Activated CD4-positive, alpha-beta T cell treated with anti-CD3 and anti-CD28 coated beads, Interleukin-2, amount 50 U/mL, for 16 hours (primary cell): ENCODE results near the gene SLC4A2.
A peak's percentile ranks its signal among the peaks of the same experiment; 100 is the strongest.

ENCODE experiments used
- DNase-seq: peaks from one replicate; pipeline ENCODE4 v3.0.0-alpha.2; 2020

Gene SLC4A2

DNA sequence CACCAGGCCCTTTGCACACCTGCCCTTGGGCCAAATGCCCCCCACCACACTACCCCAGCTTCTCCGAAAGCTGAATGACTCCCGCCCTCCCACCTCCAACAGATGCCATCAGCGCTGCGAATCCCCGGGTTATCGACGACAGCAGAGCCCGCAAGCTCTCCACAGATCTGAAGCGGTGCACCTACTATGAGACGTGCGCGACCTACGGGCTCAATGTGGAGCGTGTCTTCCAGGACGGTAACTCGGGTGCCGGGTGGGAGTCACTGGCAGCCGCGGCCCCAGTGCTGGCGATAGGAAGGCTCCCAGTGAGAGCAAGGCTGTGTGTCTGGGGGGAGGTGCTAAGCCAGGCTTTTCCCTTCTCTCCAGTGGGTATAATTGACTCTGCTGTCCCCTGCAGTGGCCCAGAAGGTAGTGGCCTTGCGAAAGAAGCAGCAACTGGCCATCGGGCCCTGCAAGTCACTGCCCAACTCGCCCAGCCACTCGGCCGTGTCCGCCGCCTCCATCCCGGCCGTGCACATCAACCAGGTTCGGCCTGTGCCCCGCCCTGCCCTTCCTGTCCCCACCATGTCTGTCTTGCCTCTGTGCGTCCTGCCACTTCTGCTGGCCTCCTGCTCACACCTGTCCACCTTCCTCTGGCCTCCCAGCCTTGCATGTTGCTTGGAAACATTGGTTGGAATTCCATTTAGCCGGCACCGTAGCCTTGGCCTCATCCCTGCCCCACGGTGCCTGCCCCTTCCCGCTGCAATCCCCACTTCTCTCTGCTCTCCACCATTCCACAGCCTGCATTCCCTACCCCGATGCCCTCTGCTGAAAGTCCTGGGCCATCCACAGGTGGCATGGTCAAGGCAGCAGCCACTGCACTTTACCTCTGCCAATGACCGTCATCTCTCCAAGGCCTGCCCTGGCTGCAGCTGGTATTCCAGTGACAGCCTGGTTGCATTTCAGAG, 59.0 kb downstream of the SLC4A2 start:
- no peak for DNase-seq

DNA sequence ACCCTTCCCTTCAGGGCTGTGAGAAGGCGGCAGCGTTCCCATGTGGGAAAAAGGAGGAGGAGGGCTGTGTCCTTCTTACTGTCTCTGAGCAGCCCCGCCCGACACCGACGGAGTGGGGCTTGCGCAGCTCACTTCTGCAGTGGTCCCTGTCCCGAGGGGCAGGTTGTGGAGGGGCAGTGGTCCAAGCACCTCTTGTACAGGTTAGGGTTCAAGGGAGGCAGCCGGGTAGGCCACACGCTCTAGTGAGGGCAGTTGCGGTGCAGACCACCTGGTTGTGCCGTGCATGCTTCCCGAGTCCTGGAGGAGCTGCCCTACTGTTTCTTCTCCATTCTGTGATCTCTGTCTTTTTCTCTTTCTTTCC, 59.6 kb downstream of the SLC4A2 start:
- no peak for DNase-seq

DNA sequence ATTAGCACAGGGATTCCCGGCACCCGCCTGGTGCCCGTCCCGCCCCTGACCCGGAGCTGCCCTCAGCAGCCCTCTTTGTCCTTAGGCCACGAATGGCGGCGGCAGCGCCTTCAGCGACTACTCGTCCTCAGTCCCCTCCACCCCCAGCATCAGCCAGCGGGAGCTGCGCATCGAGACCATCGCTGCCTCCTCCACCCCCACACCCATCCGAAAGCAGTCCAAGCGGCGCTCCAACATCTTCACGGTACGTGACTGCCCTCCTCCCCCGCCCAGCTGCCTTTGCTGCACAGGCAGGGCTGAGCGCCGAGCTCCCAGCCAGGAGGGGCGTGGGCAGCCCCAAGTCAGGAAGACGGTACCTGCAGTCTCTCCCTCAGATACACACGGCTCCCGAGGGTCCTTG, 60.5 kb downstream of the SLC4A2 start:
- no peak for DNase-seq

DNA sequence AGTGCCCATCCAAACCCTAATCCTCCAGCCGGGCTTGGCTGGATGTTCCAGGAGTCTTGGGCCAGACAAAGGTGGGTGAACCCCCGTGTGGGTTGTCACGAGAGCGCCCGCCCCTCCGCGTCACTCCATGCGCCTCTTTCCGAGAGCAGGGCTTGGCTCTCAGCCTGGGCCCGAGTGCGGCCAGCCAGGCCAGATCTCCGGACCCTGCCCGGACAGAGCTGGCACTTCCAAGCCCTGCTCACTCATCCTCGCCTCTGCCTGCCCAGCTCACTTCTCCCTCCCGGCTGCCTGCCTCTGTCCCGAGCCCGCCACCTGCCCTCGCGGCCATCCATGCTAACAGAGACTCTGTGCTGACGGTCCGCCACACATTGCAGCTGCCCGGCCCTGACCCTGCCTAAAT, 61.5 kb downstream of the SLC4A2 start:
- DNase-seq: no peak

- DNase-seq: no peak
Measured at GRCh38 chr7:151121380-151122170, 62.2 kb downstream of the SLC4A2 start.

DNA sequence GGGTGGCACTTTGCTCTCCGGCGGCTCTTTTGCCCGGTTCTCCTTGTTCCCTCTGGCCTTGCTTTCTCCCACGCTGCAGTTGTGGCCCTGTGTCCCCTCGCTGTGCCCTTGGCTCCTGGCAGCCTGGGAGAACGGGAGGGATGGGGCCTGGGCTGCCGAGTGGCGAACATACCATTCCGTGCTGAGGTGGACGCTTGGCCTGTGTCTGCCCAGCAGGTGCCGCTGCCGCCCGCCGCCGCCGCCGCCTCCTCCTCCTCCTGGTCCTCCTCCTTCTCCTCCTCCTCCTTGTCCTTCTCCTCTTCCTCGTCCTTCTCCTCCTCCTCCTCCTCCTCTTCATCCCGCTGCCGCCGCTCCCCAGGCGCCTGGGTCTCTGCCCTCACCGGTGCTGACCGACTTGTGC, 62.9 kb downstream of the SLC4A2 start:
- no peak for DNase-seq

DNA sequence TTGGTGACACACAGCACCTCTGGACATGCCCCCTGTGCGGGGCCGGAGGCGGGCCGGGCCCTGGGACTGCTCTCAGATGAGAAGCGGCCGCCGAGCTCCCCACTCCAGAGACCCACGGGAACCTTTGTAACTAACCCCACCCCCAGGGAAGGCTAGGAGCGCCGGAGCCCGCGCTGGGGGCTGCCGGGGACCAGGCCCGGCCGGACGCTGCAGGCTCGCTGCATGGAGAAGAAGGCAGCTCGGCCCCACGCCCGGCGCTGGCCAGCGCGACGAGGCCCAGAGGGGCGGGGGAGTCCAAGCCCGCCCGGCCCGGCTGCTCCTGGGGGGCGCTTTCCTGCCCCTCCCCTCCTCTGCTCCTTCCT, 63.4 kb downstream of the SLC4A2 start:
- no peak for DNase-seq

GRCh38 chr7:151123158-151123821, 63.9 kb downstream of the SLC4A2 start:
- no peak for DNase-seq

DNA sequence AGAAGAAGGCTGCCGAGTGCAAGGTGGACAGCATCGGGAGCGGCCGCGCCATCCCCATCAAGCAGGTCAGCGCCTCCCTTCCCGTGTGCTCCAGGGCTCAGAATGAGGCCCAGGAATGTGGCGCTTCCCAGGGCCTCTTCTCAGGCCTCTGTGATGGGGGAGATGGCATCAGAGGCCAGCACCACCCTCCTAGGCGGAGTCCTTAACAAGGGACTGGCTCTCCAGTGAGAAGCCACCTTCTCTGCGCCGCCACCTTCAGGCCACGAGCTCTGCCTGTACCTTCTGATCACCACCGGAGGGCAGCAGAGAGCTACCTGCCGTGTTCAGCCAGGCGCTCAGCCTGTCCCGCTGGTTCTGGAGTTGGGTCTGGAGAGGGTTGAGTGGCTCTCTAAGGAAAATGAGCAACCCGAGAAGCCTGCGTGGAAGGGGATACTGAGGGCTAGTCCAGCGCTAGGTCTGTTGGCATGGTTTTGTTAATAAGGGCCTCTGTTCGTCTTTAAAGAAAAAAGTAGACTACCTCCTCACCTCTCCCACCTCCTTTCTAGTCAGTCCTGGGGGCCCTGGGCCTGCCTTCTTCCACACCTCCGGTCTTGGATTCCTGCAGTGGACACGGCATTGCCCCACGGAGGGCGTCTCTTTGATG, 64.6 kb downstream of the SLC4A2 start:
- DNase-seq: peak; percentile 83

- DNase-seq: no peak
Measured at GRCh38 chr7:151124481-151124880, 65.1 kb downstream of the SLC4A2 start.

GRCh38 chr7:151124899-151125399, 65.6 kb downstream of the SLC4A2 start:
- DNase-seq: no peak

GRCh38 chr7:151125470-151125845, 66.1 kb downstream of the SLC4A2 start:
- DNase-seq: no peak

DNA sequence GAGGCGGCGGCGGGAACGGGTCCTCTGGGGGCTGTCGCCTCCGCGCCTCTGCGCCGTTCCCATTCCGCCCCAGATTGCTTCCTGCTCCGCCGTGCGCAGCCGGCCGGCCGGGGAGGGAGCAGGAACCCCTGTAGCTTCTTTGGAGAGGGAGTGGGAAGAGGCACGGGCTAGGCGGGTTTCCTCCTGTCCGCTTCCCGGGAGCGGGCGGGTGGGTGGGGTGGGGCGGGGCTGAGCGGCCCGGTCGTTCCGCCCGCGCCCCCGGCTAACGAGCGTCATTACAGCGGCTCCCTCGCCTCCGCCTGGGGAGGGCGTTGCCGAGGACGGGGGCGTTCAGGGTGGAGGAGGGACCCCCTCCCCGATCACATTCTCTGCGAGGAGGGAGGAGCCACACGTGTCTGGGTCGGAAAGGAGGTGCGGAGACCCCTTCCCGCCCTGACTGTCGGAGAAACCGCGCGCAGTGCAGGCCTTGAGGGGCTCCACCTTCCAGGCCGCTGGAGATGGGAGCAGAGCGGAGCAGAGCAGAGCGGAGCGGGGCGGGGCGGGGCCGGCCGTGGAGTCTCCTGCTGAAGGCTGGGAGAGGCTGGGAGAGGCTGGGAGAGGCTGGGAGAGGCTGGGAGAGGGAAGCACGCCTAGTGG, 66.6 kb downstream of the SLC4A2 start:
- DNase-seq: no peak
